Coronary artery (tissue), 2 donors: ENCODE results near the gene MYO18B.

ENCODE experiments used
- DNase-seq: peaks from one replicate; pipeline ENCODE4 v3.0.0-alpha.2; 2017; ENCODE audit warnings: low spot score
- H3K27ac ChIP-seq, 2 donors: fragments of 200-600 bp; sonication (generic); one replicate each; pipeline ENCODE4 v1.5.1; 2016 to 2019
- H3K4me3 ChIP-seq: fragments of 200-600 bp; sonication (generic); 2 replicates; pipeline ENCODE4 v1.5.1; 2016; ENCODE audit warnings: mild to moderate bottlenecking, moderate library complexity
- CTCF ChIP-seq: fragments of 200-600 bp; sonication (generic); IDR thresholded peaks from one replicate; pipeline ENCODE4 v1.5.1; 2019; ENCODE audit warnings: antibody characterized with exemption

MYO18B gene

GRCh38 chr22:25829237-25829636 is 87.2 kb downstream of the MYO18B start:
- Histone ChIP-seq H3K4me3 (no peak overlapping the region), H3K27ac (no peak overlapping the region)
- no peak for DNase-seq
- no peak for TF ChIP-seq CTCF

GRCh38 chr22:25829808-25830777 is 88.1 kb downstream of the MYO18B start:
- DNase-seq: no peak
- Histone ChIP-seq H3K4me3 (no peak overlapping the region), H3K27ac (no peak overlapping the region)
- no peak for TF ChIP-seq CTCF

GRCh38 chr22:25833091-25833490 is 91.1 kb downstream of the MYO18B start:
- TF ChIP-seq CTCF: no peak
- H3K4me3 ChIP-seq: no peak overlapping the region
- H3K27ac ChIP-seq: no peak overlapping the region
- DNase-seq: peak; percentile 41

GRCh38 chr22:25833676-25834075 is 91.7 kb downstream of the MYO18B start:
- Histone ChIP-seq H3K4me3 (no peak overlapping the region), H3K27ac (no peak overlapping the region)
- no peak for DNase-seq
- no peak for TF ChIP-seq CTCF

- DNase-seq: no peak
- Histone ChIP-seq H3K4me3 (no peak overlapping the region), H3K27ac (no peak overlapping the region)
- no peak for TF ChIP-seq CTCF
Observed at GRCh38 chr22:25834490-25834889, 92.5 kb downstream of the MYO18B start.

- Histone ChIP-seq H3K4me3 (no peak overlapping the region), H3K27ac (no peak overlapping the region)
- no peak for TF ChIP-seq CTCF
- no peak for DNase-seq
Observed at GRCh38 chr22:25835348-25835747, 93.4 kb downstream of the MYO18B start.
